Skeletal muscle tissue (tissue), 4 donors: ENCODE measurements around the gene TMEM108. TPM values are rescaled to one million over a fixed set of nuclear protein-coding genes. Genes with fewer than 3 reads are reported as not detected.
"Not testable (repeated sequence)": the region's sequence is repeated elsewhere in the genome, so short reads cannot be mapped to it uniquely, and the experiment has no call there.

Experiments
- H3K27ac ChIP-seq: one replicate; pipeline ENCODE4 v1.7.0; 2013; ENCODE audit warnings: mild to moderate bottlenecking, low read depth, low read length, inconsistent platforms
- H3K27me3 ChIP-seq, 3 donors: one replicate each; pipeline ENCODE4 v1.7.0; 2013; ENCODE audit warnings: low read length in 3 of 3; ENCODE audit not compliant: control insufficient read depth in 3 of 3, insufficient read depth in 3 of 3
- H3K36me3 ChIP-seq, 3 donors: one replicate each; pipeline ENCODE4 v1.7.0; 2013; ENCODE audit warnings: low read length in 3 of 3; ENCODE audit not compliant: control insufficient read depth in 3 of 3, insufficient read depth in 3 of 3
- H3K4me1 ChIP-seq, 3 donors: one replicate each; pipeline ENCODE4 v1.7.0; 2013; ENCODE audit warnings: low read length in 3 of 3, mild to moderate bottlenecking in 3 of 3; ENCODE audit not compliant: control insufficient read depth in 3 of 3, insufficient read depth in 3 of 3
- H3K4me3 ChIP-seq, 3 donors: one replicate each; pipeline ENCODE4 v1.7.0; 2013; ENCODE audit warnings: low read length in 3 of 3
- H3K9ac ChIP-seq, 3 donors: one replicate each; pipeline ENCODE4 v1.7.0; 2013; ENCODE audit warnings: low read length in 3 of 3, mild to moderate bottlenecking in 3 of 3, moderate library complexity in 2 of 3, low read depth in 1 of 3
- H3K9me3 ChIP-seq, 3 donors: one replicate each; pipeline ENCODE4 v1.7.0; 2013; ENCODE audit warnings: low read length in 3 of 3; ENCODE audit not compliant: control insufficient read depth in 3 of 3
- total RNA-seq: library from RNA; depleted of rRNA; stranded (reverse); fragments of >200 nt; gene quantifications from one replicate; pipeline ENCODE4 v1.2.3, GENCODE V29; 2014
- donor health status: Osteomylitis.

Gene TMEM108
- 7.3 TPM for total RNA-seq

DNA sequence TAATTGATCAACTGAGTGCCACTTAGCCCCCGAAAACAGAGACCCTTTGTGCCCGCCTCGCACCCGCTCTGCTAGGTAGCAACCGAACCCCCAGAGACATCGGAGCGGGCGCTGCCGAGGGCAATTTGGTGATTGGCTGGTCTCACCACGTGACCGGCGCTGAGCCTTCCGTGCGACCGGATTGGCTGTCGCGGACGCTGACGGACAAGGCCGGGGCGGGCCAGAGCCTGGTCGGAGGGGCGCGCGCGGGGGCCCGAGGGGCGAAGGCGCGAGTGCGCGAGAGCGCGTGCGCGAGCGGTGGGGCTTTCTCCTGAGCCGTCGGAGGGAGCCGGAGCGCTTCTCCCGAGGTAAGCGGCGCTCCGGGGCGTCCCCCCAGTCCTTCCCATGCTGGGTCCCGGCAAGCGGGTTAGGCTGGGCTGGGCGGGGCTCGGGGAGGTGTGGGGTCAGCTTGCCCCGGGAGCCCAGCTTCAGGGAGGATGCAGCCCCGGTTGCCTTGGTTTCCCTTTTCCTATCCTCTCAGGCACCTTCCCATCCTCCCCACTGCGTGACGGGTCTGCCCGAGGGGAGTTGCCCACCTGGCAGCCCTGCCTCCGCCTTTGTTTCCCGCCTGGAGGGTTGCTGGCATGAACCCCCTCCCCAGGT lies at the start of gene TMEM108:
Gene TMEM108 (plus strand): TSS at position 303 of the 642 bp plus-strand sequence.
- peaks cover 0 to 2% (median 0%) of the 10 kb centered on the region in 3 donors for H3K27me3 ChIP-seq
- H3K27ac ChIP-seq, result peak within 1 kb of the TSS; percentile 30
- peaks cover 11 to 21% (median 19%) of the 10 kb centered on the region in 3 donors for H3K4me1 ChIP-seq
- peak within 1 kb of the TSS; percentile 84 to 89 (median 88) for H3K4me3 ChIP-seq
- H3K9me3 ChIP-seq, result no peaks in the 10 kb centered on the region
- peak within 1 kb of the TSS; percentile 69 to 86 (median 81) for H3K9ac ChIP-seq
- no peaks in the 10 kb centered on the region for H3K36me3 ChIP-seq

DNA sequence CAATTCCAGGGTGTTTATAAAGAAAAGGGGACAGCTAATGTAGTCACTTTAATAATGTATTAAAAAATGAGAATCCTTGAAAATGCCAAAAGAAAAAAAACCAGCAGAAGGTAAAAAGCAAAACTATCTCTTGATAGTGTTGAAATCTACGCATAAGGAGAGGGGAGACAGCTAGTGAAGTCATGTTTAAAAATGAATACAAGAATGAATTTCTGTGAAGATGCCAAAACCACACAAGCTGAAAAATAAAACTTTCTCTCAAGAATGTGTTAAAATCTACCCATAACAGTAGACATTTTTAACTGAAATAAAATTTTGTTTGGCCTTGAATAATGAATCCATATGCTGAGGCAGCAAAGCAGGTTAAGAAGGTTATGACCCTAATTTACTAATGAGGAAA lies 42.2 kb upstream of the TMEM108 start:
- no peaks in the 10 kb centered on the region for H3K9me3 ChIP-seq
- no peak overlapping the region for H3K9ac ChIP-seq
- no peaks in the 10 kb centered on the region for H3K27me3 ChIP-seq
- H3K4me1 ChIP-seq, result peaks cover 0 to 7% (median 5%) of the 10 kb centered on the region in 3 donors
- H3K36me3 ChIP-seq, result no peaks in the 10 kb centered on the region
- H3K27ac ChIP-seq, result no peak overlapping the region
- no peak overlapping the region for H3K4me3 ChIP-seq

DNA sequence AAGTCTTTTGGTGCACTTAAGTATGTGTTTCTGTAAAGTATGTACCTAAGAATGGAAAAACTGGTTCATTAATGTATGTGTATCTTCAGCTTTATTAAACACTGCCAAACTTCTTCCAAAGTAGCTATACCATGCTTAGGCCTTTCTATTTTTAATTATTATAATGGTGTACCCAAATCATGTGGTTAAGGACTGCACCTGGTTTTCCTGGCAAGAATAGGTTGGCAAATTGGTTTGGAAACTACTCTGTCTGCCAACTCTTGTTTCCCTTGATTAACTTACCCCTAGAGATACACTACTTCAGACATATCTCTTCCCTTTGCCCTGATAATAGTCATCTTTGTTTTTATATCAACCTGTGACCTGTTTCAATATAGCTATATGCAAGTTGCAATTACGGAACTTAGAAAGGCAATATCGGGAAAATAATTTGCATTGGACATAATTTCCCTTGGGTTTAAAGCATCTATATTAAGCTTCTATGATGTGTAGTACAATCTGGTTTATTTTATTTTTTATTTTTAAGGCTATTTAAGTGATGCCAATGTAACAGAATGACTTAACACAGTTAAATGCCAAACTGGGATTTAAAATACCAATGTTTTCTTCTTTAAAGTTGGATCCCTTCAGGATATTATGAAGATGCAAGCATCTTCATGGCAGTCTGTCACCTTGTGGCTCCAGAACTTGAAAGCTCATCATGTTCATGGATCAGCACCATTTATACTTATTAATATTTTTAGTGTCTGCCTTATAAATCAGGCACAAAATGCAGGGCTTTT lies 40.6 kb upstream of the TMEM108 start:
- Histone ChIP-seq H3K9me3 (no peaks in the 10 kb centered on the region), H3K36me3 (no peaks in the 10 kb centered on the region), H3K27me3 (no peaks in the 10 kb centered on the region), H3K4me1 (peaks cover 0 to 7% (median 5%) of the 10 kb centered on the region in 3 donors), H3K27ac (no peak overlapping the region), H3K9ac (no peak overlapping the region), H3K4me3 (no peak overlapping the region)

DNA sequence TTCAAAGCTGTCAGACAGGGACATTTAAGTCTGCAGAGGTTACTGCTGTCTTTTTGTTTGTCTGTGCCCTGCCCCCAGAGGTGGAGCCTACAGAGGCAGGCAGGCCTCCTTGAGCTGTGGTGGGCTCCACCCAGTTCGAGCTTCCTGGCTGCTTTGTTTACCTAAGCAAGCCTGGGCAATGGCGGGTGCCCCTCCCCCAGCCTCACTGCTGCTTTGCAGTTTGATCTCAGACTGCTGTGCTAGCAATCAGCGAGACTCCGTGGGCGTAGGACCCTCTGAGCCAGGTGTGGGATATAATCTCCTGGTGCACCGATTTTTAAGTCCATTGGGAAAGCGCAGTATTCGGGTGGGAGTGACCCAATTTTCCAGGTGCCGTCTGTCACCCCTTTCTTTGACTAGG lies 33.2 kb upstream of the TMEM108 start:
- not testable (repeated sequence) for H3K9me3 ChIP-seq, H3K36me3 ChIP-seq, H3K4me3 ChIP-seq, H3K27ac ChIP-seq, H3K4me1 ChIP-seq, H3K27me3 ChIP-seq, H3K9ac ChIP-seq

DNA sequence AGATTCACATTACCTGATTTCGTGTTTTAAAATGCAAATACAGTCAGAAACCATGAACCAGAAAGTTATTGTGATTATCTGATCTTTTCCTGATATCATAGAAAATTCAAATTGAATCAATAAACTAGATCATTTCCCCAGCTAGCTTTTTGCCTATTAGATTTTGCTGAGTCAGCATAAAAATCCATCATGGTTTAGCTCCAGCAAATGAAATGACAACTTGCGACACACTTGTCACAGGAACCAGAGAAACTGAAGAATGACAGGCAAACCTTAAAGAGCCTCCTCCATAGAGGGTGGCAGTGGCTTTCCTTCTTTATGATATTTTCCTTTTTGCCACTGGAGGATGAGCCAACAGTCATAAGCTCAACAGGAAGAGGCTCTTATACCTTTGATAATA lies 30.6 kb upstream of the TMEM108 start:
- H3K9me3 ChIP-seq, result no peaks in the 10 kb centered on the region
- H3K27me3 ChIP-seq, result no peaks in the 10 kb centered on the region
- no peak overlapping the region for H3K27ac ChIP-seq
- H3K36me3 ChIP-seq, result no peaks in the 10 kb centered on the region
- H3K4me3 ChIP-seq, result no peak overlapping the region
- no peaks in the 10 kb centered on the region for H3K4me1 ChIP-seq
- H3K9ac ChIP-seq, result no peak overlapping the region

DNA sequence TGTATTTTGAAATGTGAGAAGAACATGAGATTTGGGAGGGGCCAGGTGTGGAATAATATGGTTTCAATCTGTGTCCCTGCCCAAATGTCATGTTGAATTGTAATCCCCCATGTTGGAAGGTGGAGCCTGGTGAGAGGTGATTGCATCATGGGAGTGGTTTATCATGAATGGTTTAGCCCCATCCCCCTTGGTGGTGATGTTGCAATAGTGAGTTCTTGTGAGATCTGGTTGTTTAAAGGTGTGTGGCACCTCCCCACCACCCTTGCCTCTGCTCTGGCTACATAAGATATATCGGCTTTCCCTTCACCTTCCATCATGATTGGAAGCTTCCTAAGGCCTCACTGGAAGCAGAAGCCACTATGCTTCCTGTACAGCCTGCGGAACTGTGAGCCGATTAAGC lies 23.9 kb upstream of the TMEM108 start:
- Histone ChIP-seq H3K4me1 (no peaks in the 10 kb centered on the region), H3K4me3 (no peak overlapping the region), H3K9ac (no peak overlapping the region), H3K27ac (no peak overlapping the region), H3K27me3 (no peaks in the 10 kb centered on the region), H3K9me3 (no peaks in the 10 kb centered on the region), H3K36me3 (no peaks in the 10 kb centered on the region)

DNA sequence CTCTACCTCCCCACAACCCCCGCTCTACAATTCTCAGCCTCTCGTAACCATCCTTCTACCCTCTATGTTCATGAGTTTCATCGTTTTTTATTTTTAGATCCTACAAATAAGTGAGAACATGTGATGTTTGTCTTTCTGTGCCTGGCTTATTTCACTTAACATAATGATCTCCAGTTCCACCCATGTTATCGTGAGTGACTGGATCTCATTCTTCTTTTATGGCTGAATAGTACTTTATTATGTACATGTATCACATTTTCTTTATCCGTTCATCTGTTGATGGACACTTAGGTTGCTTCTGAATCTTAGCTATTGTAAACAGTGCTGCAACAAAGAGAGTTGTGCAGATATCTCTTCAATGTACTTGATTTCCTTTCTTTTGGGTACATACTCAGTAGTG lies 22.6 kb upstream of the TMEM108 start:
- H3K9me3 ChIP-seq, H3K27me3 ChIP-seq, H3K4me1 ChIP-seq, H3K27ac ChIP-seq, H3K36me3 ChIP-seq, H3K4me3 ChIP-seq, H3K9ac ChIP-seq: not testable (repeated sequence)

DNA sequence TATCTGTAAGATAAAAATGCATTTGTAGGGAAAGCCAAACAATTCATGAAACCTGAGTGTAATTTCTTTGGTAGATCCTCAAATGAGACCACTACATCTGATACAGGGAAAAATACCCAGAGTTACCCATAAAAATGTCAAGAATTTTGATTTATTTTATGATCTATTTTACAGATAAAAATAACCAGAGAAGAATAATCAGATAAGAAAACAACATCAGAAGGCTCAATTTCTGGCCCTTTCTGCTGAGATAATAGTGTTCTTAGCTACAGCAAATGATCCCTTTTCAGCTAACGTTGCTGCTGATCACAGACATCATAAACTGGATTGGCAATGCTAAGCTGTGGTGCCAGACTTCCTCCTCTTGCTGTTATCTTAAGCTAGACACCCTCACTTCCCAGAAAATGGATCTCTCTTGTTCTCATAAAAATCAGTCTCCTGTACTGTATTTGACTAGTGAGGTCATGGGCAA lies 21.3 kb upstream of the TMEM108 start:
- no peak overlapping the region for H3K9ac ChIP-seq
- no peaks in the 10 kb centered on the region for H3K9me3 ChIP-seq
- H3K4me3 ChIP-seq, result no peak overlapping the region
- H3K36me3 ChIP-seq, result no peaks in the 10 kb centered on the region
- no peak overlapping the region for H3K27ac ChIP-seq
- no peaks in the 10 kb centered on the region for H3K4me1 ChIP-seq
- no peaks in the 10 kb centered on the region for H3K27me3 ChIP-seq

DNA sequence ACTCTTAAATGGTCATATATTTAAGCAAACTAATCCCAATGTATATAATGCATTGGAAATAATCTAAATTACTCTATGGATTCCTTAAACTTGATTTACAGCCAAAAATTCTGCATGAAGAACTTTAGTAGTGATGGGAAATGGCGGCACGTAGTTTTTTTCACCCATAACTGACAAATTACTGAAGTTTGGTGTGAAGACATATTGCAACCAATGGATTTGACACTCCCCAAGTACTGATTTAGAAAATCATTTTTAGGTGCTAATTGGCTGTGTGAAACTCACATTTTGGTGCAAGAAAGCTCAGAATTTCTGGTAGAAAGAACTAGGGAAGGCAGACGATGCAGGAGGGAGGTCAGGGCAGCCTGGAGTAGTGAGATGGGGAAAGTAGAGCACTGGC lies 19.3 kb upstream of the TMEM108 start:
- Histone ChIP-seq H3K4me3 (no peak overlapping the region), H3K4me1 (no peaks in the 10 kb centered on the region), H3K9ac (no peak overlapping the region), H3K27ac (no peak overlapping the region), H3K9me3 (no peaks in the 10 kb centered on the region), H3K36me3 (no peaks in the 10 kb centered on the region), H3K27me3 (no peaks in the 10 kb centered on the region)

DNA sequence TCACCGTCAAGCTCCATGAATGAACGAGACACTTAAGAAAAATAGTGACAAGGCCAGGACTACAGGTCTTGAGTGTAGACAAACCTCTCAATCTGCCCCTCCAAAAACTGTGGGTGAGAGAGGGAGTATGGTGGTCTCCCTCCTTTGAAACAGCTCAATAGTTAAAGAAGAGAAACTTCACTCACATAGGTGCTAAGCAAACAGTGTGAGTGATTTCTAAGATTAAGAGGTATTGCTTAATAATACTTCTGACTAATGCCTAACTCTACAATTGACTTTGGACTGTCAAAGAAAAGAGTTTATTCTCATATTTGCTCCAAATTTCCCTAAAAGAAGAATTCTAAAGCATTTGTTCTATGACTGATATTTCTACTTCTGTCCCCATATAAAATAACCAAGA lies 17.0 kb upstream of the TMEM108 start:
- H3K27ac ChIP-seq, result no peak overlapping the region
- H3K27me3 ChIP-seq, result no peaks in the 10 kb centered on the region
- no peaks in the 10 kb centered on the region for H3K9me3 ChIP-seq
- no peaks in the 10 kb centered on the region for H3K36me3 ChIP-seq
- H3K4me1 ChIP-seq, result no peaks in the 10 kb centered on the region
- no peak overlapping the region for H3K4me3 ChIP-seq
- H3K9ac ChIP-seq, result no peak overlapping the region
